Kasumi-1 (cell line): ENCODE results near the gene TEAD3.
"Not testable (repeated sequence)": the region's sequence is repeated elsewhere in the genome, so short reads cannot be mapped to it uniquely, and the experiment has no call there.

Source experiments
- DNase-seq, 2 experiments: peaks; one replicate each; lab custom pipeline; 2025; lab: John Stamatoyannopoulos, UW

TEAD3 gene

GRCh38 chr6:35496841-35497570, at the start of gene TEAD3:
TEAD3 (minus strand) TSS chr6:35497079.
- DNase-seq = no peak

DNA sequence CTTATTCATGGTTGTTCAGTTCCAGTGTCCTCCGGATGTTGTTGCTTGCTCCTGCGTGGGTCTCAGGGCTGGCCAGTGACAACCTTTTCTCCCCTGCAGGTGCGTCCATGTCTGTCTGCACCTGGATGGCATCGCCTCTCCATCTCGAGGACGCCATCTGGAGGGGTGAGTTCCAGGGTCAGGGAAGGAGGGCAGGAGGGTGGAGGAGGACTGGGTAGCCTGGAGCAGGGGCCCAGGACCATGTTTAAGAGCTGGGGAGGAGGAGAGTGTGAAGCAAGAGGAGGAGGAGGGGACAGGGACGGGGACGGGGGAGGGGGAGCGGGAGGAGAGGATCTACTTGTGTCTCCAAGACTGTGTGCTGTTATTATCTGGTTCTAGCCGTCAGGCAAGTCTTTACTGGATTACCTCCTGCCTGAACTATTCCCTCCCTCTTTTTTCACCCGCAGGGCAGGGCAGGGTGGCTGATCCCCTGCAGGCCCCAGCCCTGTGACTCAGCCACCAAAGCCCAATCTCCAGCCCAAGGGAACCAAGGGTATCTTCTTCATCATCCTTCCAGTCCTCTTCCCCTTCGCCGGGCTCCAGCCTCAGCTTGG, 48.0 kb upstream of the TEAD3 start:
- DNase-seq = no peak

GRCh38 chr6:35543459-35544193, 46.7 kb upstream of the TEAD3 start:
- DNase-seq = no peak

DNA sequence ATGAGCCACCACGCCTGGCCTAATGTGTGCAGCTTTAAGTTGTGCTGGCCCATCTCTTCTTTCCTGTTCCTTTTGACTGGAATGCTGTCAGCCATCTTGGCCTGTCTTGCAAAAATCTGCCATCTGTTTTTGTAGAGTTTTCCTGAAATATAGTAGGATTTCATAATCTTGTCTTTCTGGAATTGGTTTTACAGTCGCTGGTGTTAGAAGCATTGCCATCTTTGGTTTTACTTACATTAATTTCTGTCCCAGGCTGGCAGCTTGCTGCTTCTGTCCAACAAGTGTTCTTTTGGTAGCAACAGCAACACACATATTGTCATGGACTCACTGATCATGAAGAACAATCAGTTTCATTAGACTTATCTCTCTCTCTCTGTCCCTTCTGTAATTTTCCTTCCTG, 45.0 kb upstream of the TEAD3 start:
- DNase-seq = no peak

GRCh38 chr6:35539223-35539622, 42.3 kb upstream of the TEAD3 start:
- DNase-seq = no peak

DNA sequence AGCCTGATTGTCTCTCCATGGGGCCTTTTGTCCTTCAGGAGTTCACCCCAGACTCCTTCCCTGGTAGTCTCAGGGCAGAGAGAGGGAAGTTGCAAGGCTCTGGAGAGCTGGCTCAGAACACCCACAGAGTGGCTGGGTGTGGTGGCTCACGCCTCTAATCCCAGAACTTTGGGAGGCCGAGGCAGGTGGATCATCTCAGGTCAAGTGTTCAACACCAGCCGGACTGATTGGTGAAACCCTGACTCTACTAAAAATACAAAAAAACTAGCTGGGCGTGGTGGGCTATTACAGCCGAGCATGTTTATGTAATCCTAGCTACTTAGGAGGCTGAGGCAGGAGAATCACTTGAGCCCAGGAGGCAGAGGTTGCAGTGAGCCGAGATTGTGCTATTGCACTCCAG, 39.0 kb upstream of the TEAD3 start:
- not testable (repeated sequence) for DNase-seq

DNA sequence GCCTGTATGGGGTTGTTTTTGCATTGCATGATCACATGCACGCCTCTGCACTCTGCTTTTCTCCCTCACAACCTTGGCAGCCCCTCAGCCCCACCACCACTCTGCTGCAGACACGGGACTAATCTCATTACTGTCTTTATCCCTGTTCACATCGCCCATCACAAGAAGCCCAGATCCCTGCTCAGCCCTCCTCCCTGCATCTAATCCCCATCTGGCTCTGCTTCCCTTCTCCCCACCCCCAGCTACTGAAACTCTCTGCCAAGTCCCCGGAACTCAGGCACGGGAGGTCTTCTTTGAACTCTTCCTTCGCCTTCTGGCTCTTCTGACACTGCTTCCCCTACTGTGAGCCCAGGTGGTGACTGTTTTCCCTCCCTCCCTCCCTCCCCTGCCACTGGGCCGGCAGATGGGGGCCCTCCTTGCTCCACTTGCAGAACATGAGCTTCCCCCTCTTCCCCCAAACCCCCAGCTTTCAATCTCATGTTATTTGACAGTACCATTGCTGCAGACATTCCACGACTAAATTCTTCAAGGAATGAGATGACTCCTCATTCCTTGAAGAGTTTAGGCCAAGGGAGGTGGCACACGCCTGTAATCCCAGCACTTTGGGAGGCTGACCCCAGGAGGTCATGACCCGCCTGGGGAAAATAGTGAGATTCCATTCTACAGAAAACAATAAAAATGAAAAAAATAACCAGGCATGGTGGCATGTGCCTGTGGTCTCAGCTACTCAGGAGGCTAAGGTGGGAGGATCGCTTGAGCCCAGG, 37.7 kb upstream of the TEAD3 start:
- no peak for DNase-seq

DNA sequence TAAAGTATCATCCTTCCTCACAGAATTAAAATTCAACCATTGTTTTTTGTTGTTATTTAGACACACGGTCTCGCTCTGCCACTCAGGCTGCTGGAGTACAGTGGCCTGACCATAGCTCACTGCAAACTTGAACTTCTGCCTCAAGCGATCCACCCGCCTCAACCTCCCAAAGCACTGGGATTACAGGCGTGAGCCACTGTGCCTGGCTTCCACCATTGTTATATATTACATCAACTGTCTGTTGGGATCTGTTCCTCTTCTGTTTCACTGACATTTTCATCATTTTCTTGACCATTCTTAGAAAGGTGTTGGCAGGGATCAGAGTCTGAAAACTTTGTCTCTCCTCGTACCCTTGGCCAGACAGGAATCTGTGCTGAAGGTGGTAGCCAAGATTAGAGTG, 37.1 kb upstream of the TEAD3 start:
- DNase-seq = no peak

GRCh38 chr6:35532126-35532525, 35.2 kb upstream of the TEAD3 start:
- no peak for DNase-seq

DNA sequence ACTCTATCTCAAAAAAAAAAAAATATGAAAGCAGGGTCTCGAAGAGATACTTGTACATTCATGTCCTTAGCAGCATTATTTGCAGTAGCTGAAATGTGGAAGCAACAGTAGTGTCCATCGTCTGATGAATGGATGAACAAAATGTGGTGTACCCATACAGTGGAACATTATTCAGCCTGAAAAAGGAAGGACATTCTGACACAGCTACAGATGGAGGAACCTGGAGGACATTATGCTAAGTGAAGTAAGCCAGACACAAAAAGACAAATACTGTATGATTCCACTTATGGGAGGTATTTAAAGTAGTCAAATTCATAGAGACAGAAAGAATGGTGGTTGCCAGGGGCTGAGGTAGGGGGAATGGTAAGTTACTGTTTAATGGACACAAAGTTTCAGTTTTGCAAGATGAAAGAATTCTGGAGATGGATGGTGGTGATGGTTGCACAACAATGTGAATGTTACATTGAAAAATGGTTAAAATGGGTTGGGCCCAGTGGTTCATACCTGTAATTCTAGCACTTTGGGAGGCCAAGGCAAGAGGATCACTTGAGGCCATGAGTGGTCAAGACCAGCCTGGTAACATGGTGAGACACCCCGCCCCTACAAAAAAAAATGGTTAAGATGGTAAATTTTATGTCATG, 27.6 kb upstream of the TEAD3 start:
- DNase-seq = no peak

GRCh38 chr6:35522660-35523658, 26.1 kb upstream of the TEAD3 start:
- DNase-seq = peak; percentile 65

- DNase-seq = no peak
Measured at GRCh38 chr6:35522151-35522550, 25.3 kb upstream of the TEAD3 start.

- DNase-seq = no peak
Measured at GRCh38 chr6:35521235-35521634, 24.4 kb upstream of the TEAD3 start.

- DNase-seq = no peak
Measured at GRCh38 chr6:35519313-35520015, 22.6 kb upstream of the TEAD3 start.

- no peak for DNase-seq
Measured at GRCh38 chr6:35518566-35519312, 21.9 kb upstream of the TEAD3 start.

DNA sequence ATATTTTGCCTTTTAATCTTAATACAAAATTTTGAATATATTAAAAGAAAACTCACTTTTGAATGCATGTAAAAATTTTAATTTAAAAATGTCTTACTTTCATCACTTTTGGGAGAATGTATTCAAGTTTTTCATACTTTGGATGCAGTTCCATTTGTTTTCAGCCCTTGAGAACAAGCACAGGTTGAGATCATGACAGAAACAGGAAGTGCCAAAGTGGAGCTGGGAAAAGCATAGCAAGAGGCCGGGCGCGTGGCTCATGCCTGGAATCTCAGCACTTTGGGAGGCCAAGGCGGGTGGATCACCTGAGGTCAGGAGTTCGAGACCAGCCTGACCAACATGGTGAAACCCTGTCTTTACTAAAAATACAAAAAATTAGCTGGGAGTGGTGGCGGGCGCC, 21.1 kb upstream of the TEAD3 start:
- not testable (repeated sequence) for DNase-seq

- no peak for DNase-seq
Measured at GRCh38 chr6:35516712-35517111, 19.8 kb upstream of the TEAD3 start.

- not testable (repeated sequence) for DNase-seq
Measured at GRCh38 chr6:35515939-35516338, 19.1 kb upstream of the TEAD3 start.

- DNase-seq = no peak
Measured at GRCh38 chr6:35514587-35514986, 17.7 kb upstream of the TEAD3 start.
